ENCODE results near the gene LIPF.
"Not testable (repeated sequence)": the region's sequence is repeated elsewhere in the genome, so short reads cannot be mapped to it uniquely, and the experiment has no call there.

The LIPF gene

DNA sequence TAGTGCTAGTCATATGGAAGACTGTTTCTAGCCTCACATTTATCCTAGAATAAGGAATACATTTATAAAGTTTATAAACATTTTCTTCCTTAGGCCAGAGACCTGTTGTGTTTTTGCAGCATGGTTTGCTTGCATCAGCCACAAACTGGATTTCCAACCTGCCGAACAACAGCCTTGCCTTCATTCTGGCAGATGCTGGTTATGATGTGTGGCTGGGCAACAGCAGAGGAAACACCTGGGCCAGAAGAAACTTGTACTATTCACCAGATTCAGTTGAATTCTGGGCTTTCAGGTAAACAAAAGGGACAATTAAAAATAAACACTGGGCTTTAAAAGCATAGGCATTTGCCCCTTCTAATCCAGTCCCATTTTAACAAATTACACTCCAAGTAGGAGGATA is 4.2 kb downstream of the LIPF start:
- in situ Hi-C loops (cut with HindIII; ENCODE audit: low pct_ligation_motif_present, low pct_unique_long_range_greater_than_20kb, low sequenced_read_pairs): no loop called here

DNA sequence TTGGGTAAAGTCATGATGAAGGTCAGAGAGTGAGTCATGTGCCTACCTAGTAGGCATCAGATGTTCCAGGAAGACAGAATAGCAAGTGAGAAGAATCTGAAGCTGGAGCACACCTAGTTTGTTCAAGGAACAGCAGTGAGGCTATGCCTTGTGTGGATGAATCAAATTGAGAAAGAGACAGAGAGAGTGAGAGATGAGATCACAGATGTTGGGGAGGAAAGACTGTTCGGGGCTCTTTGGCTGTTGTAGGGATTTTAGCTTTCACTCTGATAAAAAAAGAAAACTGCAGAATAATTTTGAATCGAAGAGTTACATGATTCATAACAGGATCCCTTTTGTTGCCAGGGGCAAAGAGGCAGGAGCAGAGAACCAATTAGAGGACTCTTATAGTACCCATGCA is 6.3 kb downstream of the LIPF start:
- DNase-seq: no peak
- in situ Hi-C loops (cut with HindIII; ENCODE audit: low pct_ligation_motif_present, low pct_unique_long_range_greater_than_20kb, low sequenced_read_pairs): no loop called here

More for the DNA sequence above, 4.2 kb downstream of the LIPF start:
- no peak for DNase-seq

DNA sequence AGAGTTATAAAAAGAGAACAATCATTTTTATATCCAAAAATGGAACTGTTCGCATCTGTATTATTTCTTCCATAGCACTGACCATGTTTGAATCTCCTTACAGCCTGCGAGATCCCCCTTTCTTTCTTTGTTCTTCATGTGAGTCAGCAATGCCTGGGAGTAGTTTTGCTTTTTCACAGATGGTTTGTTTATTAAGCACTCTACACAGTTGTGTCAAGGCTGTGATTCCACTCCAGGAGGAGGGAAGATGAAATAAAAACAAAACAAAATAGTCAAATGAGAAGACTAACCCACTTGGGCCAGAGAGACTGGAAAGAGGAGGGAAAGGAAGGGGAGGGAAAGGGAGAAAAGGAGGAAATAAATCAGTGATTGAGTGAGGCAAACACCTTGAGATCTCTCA is 7.8 kb downstream of the LIPF start:
- in situ Hi-C loops (cut with HindIII; ENCODE audit: low pct_ligation_motif_present, low pct_unique_long_range_greater_than_20kb, low sequenced_read_pairs): no loop called here
- DNase-seq: peak; percentile 73

DNA sequence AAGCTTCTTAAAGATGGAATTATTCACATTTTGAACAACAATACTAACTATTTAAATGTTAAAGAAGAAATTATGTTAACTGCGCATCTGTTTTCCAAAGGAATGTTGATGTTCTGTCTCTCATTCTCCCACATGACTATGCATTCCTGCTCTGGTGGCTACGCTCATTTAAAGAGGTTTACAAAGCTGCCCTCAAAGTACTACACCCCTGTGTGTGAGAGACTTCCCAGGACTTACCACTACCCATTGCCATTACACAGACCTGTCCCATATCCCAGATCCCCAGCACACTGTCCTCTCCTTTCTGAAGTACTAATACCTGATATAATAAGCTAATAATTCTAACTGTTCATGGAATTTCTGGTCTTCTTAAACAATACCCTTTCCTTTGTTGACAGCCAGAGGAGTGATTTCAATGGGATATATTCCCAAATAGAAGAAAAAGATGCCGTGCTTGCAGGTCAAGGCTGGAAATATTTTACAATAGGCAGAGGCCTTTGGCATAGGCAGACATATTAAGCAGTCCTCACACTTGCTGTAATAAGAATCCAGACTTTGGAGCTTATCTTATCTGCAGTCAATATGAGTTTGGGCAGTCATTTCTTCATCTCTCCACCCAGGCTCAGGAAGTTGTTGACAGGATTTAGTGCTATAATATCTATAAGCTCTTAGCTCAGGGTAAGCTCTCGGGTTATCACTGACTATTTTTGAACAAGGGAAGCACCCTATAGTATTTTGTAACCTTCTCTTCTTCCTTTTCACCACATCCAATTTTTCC is 12.2 kb downstream of the LIPF start:
- in situ Hi-C loops (cut with HindIII; ENCODE audit: low pct_ligation_motif_present, low pct_unique_long_range_greater_than_20kb, low sequenced_read_pairs): no loop called here
- DNase-seq: no peak

DNA sequence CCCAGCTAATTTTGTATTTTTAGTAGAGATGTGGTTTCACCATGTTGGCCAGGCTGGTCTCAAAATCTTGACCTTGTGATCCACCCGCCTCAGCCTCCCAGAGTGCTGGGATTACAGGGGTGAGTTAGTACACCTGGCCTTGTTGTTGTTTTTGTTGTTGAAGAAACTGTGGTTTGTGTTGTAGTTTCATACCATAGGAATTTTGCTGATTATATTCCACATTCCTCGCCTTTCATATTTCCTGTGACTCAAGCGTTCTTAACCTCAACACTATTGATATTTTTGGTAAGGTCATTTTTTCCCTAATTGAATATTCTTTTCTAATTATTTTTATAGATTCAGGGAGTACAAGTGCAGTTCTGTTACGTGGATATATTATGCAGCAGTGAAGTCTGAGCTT is 16.7 kb downstream of the LIPF start:
- no peak for DNase-seq
- in situ Hi-C loops (cut with HindIII; ENCODE audit: low pct_ligation_motif_present, low pct_unique_long_range_greater_than_20kb, low sequenced_read_pairs): no loop called here

DNA sequence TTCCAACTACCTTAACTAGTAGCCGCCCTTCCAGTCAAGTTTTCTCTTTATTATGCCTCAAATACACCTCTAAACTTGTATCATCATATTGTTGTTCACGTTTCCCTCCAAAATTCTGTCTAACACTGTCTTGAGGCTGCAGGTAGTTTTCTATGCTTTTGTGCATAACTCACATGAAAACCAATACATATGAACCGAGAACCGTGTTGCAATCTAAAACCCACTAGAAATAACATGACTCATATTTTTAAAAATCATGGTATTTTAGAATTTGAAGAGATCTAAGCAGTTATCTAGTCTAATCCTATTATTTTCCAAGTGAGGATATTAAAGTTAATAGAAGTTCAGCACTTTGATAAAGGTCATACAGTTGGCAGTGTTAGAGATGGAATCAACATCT is 18.2 kb downstream of the LIPF start:
- in situ Hi-C loops (cut with HindIII; ENCODE audit: low pct_ligation_motif_present, low pct_unique_long_range_greater_than_20kb, low sequenced_read_pairs): no loop called here
- DNase-seq: no peak

DNA sequence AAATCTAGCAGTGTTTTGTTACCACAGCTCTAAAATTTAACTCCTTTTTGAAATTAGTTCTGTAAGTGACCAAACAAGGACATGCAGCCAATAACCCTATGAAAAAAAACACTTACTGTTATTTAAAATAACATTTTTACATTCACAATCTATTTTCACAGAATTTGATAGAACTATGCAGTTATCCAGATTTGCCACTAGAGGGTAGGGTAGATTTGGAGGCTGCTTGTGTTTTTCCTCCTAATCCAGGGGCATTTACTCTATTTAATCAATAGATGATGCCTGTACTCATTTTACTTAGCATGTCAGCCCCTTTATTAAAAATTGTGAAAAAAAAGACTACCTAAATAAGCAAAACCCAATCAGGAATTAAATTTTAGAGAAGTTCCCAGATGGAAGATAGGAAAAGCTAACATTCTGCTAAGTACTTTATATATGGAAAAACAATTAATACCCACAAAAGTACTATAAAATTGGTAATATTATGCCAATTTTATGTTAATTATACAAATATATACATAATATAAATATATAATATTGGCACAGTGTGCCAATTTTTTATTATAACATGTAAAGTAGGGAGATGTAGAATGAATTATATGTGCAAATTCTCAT is 23.7 kb downstream of the LIPF start:
- in situ Hi-C loops (cut with HindIII; ENCODE audit: low pct_ligation_motif_present, low pct_unique_long_range_greater_than_20kb, low sequenced_read_pairs): no loop called here
- peak; percentile 48 for DNase-seq

DNA sequence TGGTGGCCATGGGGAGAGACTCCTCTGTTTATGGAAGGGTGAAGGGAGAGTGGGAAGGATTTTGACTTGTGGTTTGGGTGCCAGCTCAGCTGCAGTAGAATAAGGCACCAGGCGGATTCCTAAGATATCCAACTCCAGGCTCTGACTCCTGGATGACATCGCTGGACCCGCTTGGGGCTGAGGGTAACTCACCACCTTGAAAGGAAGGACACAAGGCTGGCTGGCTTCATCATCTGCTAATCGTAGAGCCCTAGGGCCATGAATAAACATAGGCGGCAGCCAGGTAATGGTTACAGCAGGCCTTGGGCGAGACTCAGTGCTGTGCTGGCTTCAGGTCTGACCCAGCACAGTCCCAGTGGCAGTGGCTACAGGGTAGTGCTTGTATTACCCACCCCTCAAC is 25.1 kb downstream of the LIPF start:
- in situ Hi-C loops (cut with HindIII; ENCODE audit: low pct_ligation_motif_present, low pct_unique_long_range_greater_than_20kb, low sequenced_read_pairs): no loop called here
- DNase-seq: no peak

DNA sequence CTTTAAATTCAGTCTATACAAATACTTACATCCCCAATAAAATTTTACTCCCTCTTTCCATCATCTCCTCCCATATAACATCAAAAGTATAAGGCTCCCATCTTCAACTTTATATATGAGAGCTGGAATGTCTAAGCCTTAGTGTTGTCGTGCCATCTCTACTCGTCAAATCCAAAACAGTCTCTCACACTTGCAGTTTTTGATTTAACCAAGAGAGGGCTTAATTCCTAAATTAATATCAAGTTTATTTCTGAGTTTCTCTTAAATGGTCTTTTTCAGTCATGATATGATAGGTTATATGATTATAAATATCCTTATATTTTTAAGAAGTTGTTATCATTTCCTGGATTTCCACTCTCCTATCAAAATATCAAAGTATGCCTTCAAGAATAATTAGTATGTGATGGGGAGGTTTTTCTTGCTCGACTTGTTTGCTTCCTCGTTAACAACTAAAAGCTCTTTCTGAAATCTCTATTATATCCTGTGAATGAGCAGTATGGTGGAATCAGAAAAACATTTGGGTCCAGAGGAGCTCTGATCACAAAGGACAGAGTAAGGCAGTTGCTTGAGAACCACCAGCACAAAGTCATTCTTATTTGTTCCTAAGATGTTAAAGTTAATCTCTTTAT is 29.3 kb downstream of the LIPF start:
- in situ Hi-C loops (cut with HindIII; ENCODE audit: low pct_ligation_motif_present, low pct_unique_long_range_greater_than_20kb, low sequenced_read_pairs): no loop called here
- DNase-seq: peak; percentile 25

DNA sequence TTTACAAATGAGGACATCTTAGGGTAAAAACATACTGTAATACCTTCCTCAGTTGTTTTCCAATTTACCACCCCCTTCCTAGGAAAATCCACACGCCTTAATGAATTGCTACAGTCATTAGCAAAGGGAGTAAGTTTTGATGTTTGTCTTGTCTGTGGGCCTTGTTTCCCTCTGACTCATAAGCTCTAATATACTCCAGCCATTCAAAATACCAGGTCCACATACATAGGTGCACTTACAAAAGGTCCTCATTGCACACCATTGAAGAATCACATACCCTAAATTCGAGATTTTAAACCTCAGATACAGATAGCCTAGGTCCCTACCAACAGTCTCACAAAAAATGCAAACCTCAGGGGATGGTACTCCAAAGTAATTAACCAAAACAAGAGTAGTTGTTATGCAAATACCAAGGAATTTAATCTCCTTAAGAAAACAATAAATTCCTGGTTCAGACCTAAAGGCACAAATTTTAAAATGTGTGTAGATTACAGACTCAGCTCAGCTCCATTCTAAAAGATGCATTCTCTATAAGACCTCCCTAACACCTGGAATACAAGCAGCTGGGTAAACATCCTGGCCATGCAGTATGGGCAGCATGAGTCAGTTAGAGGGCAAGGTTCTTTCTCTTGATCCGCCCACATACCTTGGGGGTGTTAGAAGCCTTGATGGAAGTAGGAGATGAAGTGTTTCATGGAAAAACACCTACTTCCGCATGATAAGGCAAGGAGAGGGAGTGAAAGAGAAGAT is 38.8 kb downstream of the LIPF start:
- in situ Hi-C loops (cut with HindIII; ENCODE audit: low pct_ligation_motif_present, low pct_unique_long_range_greater_than_20kb, low sequenced_read_pairs): no loop called here
- peak; percentile 36 for DNase-seq

DNA sequence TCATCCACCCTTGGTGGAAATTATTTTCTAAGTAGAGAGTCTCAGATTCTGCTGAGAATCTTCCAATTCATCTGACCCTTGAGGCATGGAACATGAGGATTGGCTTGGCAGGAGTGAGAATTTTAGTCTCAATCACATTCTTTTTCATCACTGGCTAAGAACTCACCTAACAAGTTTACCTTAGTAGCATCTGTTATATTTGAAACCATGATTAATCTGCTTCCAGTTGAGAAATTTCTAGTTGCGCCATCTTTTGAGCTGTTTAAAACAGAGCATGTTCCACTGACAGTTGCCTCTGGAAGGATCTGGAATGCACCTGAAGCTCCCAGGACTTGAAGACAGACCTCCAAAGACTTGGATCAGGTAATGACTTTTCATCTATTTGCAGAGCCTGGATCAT is 41.7 kb downstream of the LIPF start, which contains the start of gene LIPK:
Gene LIPK (plus strand): TSS at position 292 of the 400 bp plus-strand sequence. CDS start 18,295 bp downstream, outside the sequence.
- in situ Hi-C loops (cut with HindIII; ENCODE audit: low pct_ligation_motif_present, low pct_unique_long_range_greater_than_20kb, low sequenced_read_pairs): no loop called here
- DNase-seq: no peak

DNA sequence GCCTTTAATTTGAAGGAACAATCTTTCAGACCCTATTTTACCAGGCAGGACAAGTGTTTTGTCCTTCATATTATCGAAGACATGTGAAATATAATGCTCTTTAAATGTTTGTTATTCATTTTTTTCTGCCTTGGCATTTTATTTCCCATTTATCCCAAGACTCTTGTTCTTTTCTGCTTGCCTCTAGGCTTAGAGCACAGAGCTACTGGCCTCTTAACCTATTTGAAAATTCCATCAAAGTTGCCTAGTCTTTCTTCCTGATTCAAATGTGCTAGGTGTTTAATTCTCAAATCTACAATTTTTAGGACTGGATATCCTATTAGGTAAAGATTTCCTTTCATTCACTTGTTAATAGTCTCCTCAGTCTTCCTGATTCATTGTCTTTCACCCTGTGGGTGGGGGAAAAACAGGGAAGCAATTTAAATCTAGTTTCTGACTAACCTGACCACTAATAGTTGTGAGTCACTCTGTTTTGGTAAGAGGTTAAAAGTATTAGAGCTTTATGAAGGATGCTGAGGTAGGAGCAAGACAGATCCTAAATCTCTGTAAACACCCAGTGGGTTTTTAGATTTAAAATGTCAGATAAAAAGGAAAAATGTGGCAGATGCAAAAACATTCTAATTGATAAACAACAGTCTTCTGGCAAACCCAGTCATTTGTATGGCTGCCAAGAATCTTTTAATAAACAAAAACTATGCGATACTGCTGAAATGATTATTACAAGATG is 43.4 kb downstream of the LIPF start:
- peak; percentile 75 for DNase-seq
- in situ Hi-C loops (cut with HindIII; ENCODE audit: low pct_ligation_motif_present, low pct_unique_long_range_greater_than_20kb, low sequenced_read_pairs): no loop called here

DNA sequence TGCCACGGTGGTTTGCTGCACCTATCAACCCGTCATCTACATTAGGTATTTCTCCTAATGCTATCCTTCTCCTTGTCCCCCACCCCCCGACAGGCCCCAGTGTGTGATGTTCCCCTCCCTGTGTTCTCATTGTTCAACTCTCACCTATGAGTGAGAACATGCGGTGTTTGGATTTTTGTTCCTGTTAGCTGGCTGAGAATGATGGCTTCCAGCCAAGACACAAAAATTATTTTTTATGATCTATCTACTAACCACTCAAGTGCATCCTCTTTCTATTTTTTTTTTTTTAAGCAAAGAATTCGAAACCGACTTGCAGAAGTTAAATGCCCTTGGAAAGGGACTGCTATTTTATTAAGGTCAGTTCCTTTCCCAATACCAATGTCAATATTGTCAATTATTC is 45.1 kb downstream of the LIPF start:
- DNase-seq; in situ Hi-C loops (cut with HindIII; ENCODE audit: low pct_ligation_motif_present, low pct_unique_long_range_greater_than_20kb, low sequenced_read_pairs): not testable (repeated sequence)

DNA sequence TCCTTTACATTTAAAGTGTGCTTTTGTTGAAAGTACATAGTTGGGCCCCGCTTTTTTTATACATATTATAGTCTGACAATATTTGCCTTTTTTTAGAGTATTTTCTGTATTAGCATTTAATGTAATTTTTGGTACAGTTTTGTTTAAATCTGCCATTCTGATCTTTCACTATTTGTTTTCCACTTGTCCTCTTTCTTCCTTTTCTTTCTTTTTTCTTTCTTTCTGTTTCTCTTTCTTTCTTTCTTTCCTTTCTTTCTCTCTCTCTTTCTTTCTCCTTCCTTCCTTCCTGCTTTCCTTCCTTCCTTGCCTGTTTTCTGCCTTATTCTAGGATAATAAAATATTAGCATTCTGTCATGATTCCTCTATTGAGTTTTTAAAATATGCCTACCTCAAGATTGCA is 51.3 kb downstream of the LIPF start:
- in situ Hi-C loops (cut with HindIII; ENCODE audit: low pct_ligation_motif_present, low pct_unique_long_range_greater_than_20kb, low sequenced_read_pairs): no loop called here

DNA sequence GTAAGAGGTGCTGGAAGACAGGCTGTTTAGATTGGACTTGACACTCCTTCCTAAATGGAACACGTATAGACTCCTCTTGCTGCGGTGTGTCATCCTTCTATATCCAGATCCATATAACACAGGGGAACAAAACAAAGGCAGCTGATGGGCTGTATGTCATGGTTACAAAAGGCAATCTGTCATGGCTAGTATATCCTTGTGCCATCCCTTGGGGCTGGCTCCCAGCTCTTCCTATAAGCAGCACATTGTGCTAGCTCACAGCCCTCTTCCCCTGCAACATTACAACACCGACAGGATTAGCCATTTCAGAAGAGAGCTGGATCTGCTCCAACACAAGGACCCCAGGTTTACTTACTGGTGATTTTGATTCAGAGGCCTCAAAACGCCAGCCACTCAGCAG is 57.1 kb downstream of the LIPF start:
- no peak for DNase-seq
- in situ Hi-C loops (cut with HindIII; ENCODE audit: low pct_ligation_motif_present, low pct_unique_long_range_greater_than_20kb, low sequenced_read_pairs): no loop called here

More for the DNA sequence above, 51.3 kb downstream of the LIPF start:
- no peak for DNase-seq

DNA sequence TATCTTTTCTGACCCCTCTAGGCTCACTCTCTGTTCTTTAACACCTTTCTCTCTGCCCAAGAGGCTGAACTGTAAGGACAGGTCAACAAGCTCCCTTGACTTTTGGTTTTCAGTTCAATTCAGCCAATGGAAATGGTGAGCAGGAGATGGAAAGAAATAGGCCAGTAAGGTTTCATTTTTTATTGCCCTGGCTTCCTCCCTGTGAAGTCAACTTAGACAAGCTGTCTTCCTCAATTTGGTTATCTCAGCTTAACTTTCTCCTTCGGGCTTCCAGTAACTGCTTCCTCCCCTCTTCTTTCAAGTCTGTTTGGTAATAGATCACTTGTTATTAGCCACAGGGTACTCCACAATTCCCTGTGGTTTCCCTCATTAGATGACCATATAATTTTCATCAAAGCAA is 61.6 kb downstream of the LIPF start:
- DNase-seq: no peak
- in situ Hi-C loops (cut with HindIII; ENCODE audit: low pct_ligation_motif_present, low pct_unique_long_range_greater_than_20kb, low sequenced_read_pairs): no loop called here

DNA sequence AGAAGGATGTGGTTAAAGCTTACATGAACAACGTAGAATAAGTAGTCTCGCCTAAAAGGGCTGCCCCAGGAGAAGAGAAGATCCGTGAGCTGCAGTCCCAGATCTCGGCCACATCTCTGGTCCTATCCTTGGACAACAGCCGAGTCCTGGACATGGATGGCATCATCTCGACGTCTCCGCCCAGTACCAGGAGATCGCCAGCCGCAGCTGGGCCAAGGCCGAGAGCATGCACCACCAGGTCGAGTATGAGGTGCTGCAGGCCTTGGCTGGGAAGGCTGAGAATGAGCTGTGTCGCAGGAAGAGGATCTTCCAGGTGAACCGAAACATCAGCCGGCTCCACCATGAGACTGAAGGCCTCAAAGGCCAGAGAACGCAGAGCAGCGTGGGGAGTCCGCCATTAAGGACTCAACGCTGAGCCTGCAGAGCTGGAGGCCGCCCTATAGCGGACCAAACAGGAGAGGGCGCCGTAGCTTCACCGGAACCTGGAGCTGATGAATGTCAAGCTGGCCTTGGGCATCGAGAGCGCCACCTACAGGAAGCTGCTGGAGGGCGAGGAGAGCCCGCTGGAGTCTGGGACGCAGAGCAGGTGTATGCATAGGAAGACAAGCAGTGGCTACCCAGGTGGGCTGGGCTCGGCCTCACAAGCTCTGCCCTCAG is 64.0 kb downstream of the LIPF start:
- DNase-seq: peak; percentile 43
- in situ Hi-C loops (cut with HindIII; ENCODE audit: low pct_ligation_motif_present, low pct_unique_long_range_greater_than_20kb, low sequenced_read_pairs): no loop called here
